ENCODE data around the gene KRT28. TPM values are rescaled to one million over a fixed set of nuclear protein-coding genes. Genes with fewer than 3 reads are reported as not detected.

KRT28 gene
- total RNA-seq, 4 donors from 2014 or later, result not detected

GRCh38 chr17:40755231-40755630, 44.5 kb downstream of the KRT28 start, which contains the start of gene KRT25:
TSS of gene KRT25 (minus strand) at chr17:40755331. CDS start at chr17:40755271, 60 bp downstream.
- TF ChIP-seq, protein P1, sequence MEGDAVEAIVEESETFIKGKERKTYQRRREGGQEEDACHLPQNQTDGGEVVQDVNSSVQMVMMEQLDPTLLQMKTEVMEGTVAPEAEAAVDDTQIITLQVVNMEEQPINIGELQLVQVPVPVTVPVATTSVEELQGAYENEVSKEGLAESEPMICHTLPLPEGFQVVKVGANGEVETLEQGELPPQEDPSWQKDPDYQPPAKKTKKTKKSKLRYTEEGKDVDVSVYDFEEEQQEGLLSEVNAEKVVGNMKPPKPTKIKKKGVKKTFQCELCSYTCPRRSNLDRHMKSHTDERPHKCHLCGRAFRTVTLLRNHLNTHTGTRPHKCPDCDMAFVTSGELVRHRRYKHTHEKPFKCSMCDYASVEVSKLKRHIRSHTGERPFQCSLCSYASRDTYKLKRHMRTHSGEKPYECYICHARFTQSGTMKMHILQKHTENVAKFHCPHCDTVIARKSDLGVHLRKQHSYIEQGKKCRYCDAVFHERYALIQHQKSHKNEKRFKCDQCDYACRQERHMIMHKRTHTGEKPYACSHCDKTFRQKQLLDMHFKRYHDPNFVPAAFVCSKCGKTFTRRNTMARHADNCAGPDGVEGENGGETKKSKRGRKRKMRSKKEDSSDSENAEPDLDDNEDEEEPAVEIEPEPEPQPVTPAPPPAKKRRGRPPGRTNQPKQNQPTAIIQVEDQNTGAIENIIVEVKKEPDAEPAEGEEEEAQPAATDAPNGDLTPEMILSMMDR (IDR thresholded peaks at IDR 0.05; ENCODE audit: low read depth), result no peak

GRCh38 chr17:40753804-40754203, 46.0 kb downstream of the KRT28 start:
- TF ChIP-seq, protein P1 (IDR thresholded peaks at IDR 0.05; ENCODE audit: low read depth), result no peak

- TF ChIP-seq, protein P1 (IDR thresholded peaks at IDR 0.05; ENCODE audit: low read depth), result no peak
Observed at GRCh38 chr17:40751065-40751464, 48.7 kb downstream of the KRT28 start.

GRCh38 chr17:40750391-40750790, 49.4 kb downstream of the KRT28 start:
- TF ChIP-seq, protein P1 (IDR thresholded peaks at IDR 0.05; ENCODE audit: low read depth), result no peak

Other genes starting within 250 kb of the KRT28 start
- gene CCR7, start 234.5 kb downstream of the KRT28 start, total RNA-seq, result 1 to 10 TPM in 1 of 4 donors, under 1 TPM in 2, not detected in 1; 0.22 to 1.9 (median 0.65) TPM
- 100 to 1,000 TPM in 1 of 4 donors, 10 to 100 TPM in 3; 76.5 to 111 (median 88.4) TPM for gene SMARCE1, start 152.1 kb downstream of the KRT28 start, total RNA-seq
- gene KRT222, start 134.8 kb downstream of the KRT28 start, total RNA-seq, result 1 to 10 TPM in 1 of 4 donors, under 1 TPM in 3; 0.22 to 2.0 (median 0.69) TPM
- not detected for gene KRT24, start 96.2 kb downstream of the KRT28 start, total RNA-seq
- gene KRT25, start 44.6 kb downstream of the KRT28 start, total RNA-seq, result not detected
- not detected for gene KRT26, start 27.8 kb downstream of the KRT28 start, total RNA-seq
- not detected for gene KRT27, start 17.4 kb downstream of the KRT28 start, total RNA-seq
- 10 to 100 TPM in 1 of 4 donors, 1 to 10 TPM in 3; 4.8 to 14.0 (median 7.4) TPM for gene KRT10, start 22.7 kb upstream of the KRT28 start, total RNA-seq
- gene KRT12, start 67.3 kb upstream of the KRT28 start, total RNA-seq, result 1 to 10 TPM in 1 of 4 donors, not detected in 3; 1.2 TPM
- not detected for gene KRT20, start 85.3 kb upstream of the KRT28 start, total RNA-seq
- not detected for gene KRT23, start 137.7 kb upstream of the KRT28 start, total RNA-seq
- gene KRT39, start 167.0 kb upstream of the KRT28 start, total RNA-seq, result not detected
- gene KRT40, start 184.4 kb upstream of the KRT28 start, total RNA-seq, result not detected
- not detected for gene KRTAP3-3, start 194.2 kb upstream of the KRT28 start, total RNA-seq
- gene KRTAP3-2, start 199.9 kb upstream of the KRT28 start, total RNA-seq, result not detected
- gene KRTAP3-1, start 209.2 kb upstream of the KRT28 start, total RNA-seq, result not detected
- not detected for gene KRTAP1-5, start 227.2 kb upstream of the KRT28 start, total RNA-seq
- gene KRTAP1-4, start 230.2 kb upstream of the KRT28 start, total RNA-seq, result not detected
- gene KRTAP1-3, start 234.9 kb upstream of the KRT28 start, total RNA-seq, result not detected
- not detected for gene KRTAP1-1, start 241.5 kb upstream of the KRT28 start, total RNA-seq
- gene KRTAP2-1, start 247.4 kb upstream of the KRT28 start, total RNA-seq, result not detected